Psoas muscle (tissue), 8 donors: ENCODE measurements around the gene HSD17B14. TPM values are rescaled to one million over a fixed set of nuclear protein-coding genes. Genes with fewer than 3 reads are reported as not detected.
A peak's percentile ranks its signal among the peaks of the same experiment; 100 is the strongest.

Experiments
- ATAC-seq, 4 donors: fragments of 200-7000 bp; cut with Tn5 transposase; one replicate each; pipeline ENCODE4 v1.9.1; 2020; ENCODE audit warnings: moderate library complexity in 3 of 4, mild to moderate bottlenecking in 2 of 4
- DNase-seq, 2 donors: peaks; one replicate each; pipeline ENCODE4 v3.0.0-alpha.2; 2020
- H3K27ac ChIP-seq: fragments of 200-600 bp; one replicate; pipeline ENCODE4 v1.8.0; 2022
- H3K27me3 ChIP-seq, 3 donors: fragments of 200-600 bp in 1 of 3; one replicate each; pipeline versions ENCODE4 v1.6.1 to v1.8.0; 2013 to 2022; ENCODE audit warnings: low read length in 2 of 3, mild to moderate bottlenecking in 2 of 3, moderate library complexity in 1 of 3; ENCODE audit not compliant: insufficient read depth in 3 of 3
- H3K36me3 ChIP-seq, 2 donors: fragments of 200-600 bp in 1 of 2; one replicate each; pipeline versions ENCODE4 v1.6.1 to v1.8.0; 2013 to 2022; ENCODE audit warnings: low read depth in 1 of 2, mild to moderate bottlenecking in 1 of 2, moderate library complexity in 1 of 2; ENCODE audit not compliant: insufficient read depth in 1 of 2
- H3K4me1 ChIP-seq: fragments of 200-600 bp; one replicate; pipeline ENCODE4 v1.8.0; 2022
- H3K4me3 ChIP-seq: fragments of 200-600 bp; one replicate; pipeline ENCODE4 v1.8.0; 2022; ENCODE audit warnings: mild to moderate bottlenecking
- H3K9me3 ChIP-seq: fragments of 200-600 bp; one replicate; pipeline ENCODE4 v1.8.0; 2022
- CTCF ChIP-seq: fragments of 200-600 bp; IDR thresholded peaks from one replicate; pipeline ENCODE4 v1.8.0; 2022; ENCODE audit warnings: antibody characterized with exemption
- WGBS, 3 donors: extraction: QIAGEN DNeasy Blood & Tissue Kit; methylation state at CpG; one replicate each; pipeline versions ENCODE4 v1.1.6 to v1.1.7; 2013; 5-methylcytosine and 5-hydroxymethylcytosine counted together
- intact Hi-C, 2 donors: fragments of 100-400 bp; cut with DNase I; formaldehyde crosslinking; loops; one replicate each; pipeline versions ENCODE4 v1.11.0 to v1.14.2; 2022
- polyA plus RNA-seq, 3 donors: library from polyadenylated mRNA; stranded (reverse); fragments of 200-250 nt; gene quantifications; one replicate each; pipeline ENCODE4 v1.2.3, GENCODE V29; 2013
- total RNA-seq, 4 donors: library from RNA; stranded (reverse); fragmentation: NEBNext Ultra II Directional in 2 of 4; extraction: Animal tissue kit (Norgen Biotek cat#: 25700) in 2 of 4; gene quantifications; one replicate each; pipeline versions ENCODE4 v1.2.1 to v1.2.4, GENCODE V29; 2021 to 2023
- donor health status: healthy with polysubstance abuse.
- donor health status: DM: no; HTN: no; CAD: no; lungs with moderate emphysema.
- donor health status: Bipolar disorder and iron deficiency.
- donor health status: healthy.
- donor health status: DM: yes; HTN: yes; CAD: no.
- donor health status: DM: no; HTN: no; CAD: no.
- donor health status: DM: no; HTN: no; CAD: no.
- donor health status: DM: yes; HTN: yes; CAD: no.

HSD17B14 gene
- total and polyA plus RNA-seq, 7 donors = 0.15 to 1.2 (median 0.66) TPM

- Histone ChIP-seq H3K4me3 (no peak overlapping the region), H3K9me3 (no peaks in the 10 kb centered on the region), H3K27ac (no peak overlapping the region), H3K36me3 (peaks cover 0 to 18% of the 10 kb centered on the region in 2 donors), H3K27me3 (no peaks in the 10 kb centered on the region), H3K4me1 (peaks cover 19% of the 10 kb centered on the region)
- no peak for TF ChIP-seq CTCF
- 94 to 97% (median 96%) methylated on average over 9 of the region's 9 CpGs for WGBS, 3 donors
- intact Hi-C loops = loop anchor here in 1 of 2 donors (5.0 kb wide), 1 partner anchor 97 kb away; the partner anchor contains the start of gene FTL
- DNase-seq = no peak
- ATAC-seq = no peak
Measured at GRCh38 chr19:48870048-48870447, 33.8 kb upstream of the HSD17B14 start.

DNA sequence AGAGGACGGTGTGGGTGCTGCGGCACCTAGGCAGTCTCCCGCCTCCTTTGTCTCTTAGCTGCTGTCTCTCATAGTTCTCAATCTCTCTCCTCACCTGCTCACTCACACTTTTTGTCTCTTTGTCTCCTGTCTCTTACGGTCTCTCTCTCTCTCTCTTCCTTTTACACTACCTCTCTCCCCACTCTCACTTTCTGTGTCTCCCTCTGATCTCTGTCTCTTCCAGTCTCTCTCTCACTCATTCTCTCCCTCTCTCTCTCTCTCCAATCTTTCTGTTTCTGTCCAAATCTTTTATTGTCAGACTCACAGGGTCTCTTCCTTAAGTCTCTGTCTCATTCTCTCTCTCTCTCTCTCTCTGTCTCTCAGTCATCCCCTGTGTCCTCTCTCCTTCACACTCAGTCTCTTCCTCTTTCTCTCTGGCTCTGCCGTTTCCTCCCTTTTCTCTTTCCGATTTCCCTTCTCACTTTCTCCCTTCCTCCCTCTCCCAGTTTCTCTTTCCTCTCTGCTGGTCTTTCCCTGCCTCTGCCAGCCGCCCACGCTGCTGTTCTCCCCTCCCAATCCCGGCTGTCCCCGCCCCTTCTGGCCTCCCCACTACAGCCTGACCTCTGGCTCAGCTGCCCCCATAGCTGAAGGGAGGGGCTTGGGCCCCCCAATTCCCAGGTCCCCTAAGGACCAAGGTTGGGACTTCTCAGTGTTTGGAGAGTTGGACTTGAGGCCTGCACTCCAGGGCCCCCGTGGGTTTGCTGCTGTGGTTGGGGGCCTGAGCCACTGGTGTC, 32.0 kb upstream of the HSD17B14 start, which contains the start of gene PLEKHA4:
PLEKHA4 (minus strand) TSS at position 504 of the 773 bp plus-strand sequence. CDS start 997 bp downstream, outside the sequence.
- no peaks in the 10 kb centered on the region for H3K9me3 ChIP-seq
- intact Hi-C loops = no loop called here
- peaks cover 0 to under 1% of the 10 kb centered on the region in 2 donors for H3K36me3 ChIP-seq
- 14 to 31% (median 17%) methylated on average over 10 to 11 of the region's 11 CpGs for WGBS, 3 donors
- H3K4me3 ChIP-seq = peak within 1 kb of the TSS; percentile 54
- no peak for TF ChIP-seq CTCF
- H3K27ac ChIP-seq = peak within 1 kb of the TSS; percentile 79
- peaks cover 12% of the 10 kb centered on the region for H3K4me1 ChIP-seq
- ATAC-seq (peak in 2 of 4 donors; percentile 21 to 35), DNase-seq (peak; percentile 85 to 88)
- H3K27me3 ChIP-seq = no peaks in the 10 kb centered on the region

DNA sequence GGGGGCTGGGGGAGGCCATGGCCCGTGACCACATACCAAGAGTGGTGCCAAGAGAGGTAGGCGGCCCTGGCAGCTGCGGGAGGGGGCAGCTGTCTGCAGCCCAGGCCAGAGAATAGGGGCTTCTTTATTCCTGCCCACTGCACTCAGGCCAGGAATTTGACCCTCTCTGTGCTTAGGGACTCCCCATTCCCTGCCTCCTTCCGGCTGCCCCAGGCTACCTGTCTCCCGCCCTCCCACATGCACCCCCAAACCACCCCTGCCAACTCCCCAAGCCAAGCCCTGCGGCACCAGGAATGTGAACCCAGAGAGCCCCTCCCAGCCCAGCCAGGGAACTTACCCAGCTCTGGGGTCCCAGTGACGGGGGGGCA, 31.4 kb upstream of the HSD17B14 start:
- ATAC-seq (no peak), DNase-seq (no peak)
- TF ChIP-seq CTCF = no peak
- H3K27me3 ChIP-seq = no peaks in the 10 kb centered on the region
- WGBS, 3 donors = 38 to 58% (median 53%) methylated on average over 6 to 7 of the region's 7 CpGs
- H3K36me3 ChIP-seq = no peaks in the 10 kb centered on the region
- H3K9me3 ChIP-seq = no peaks in the 10 kb centered on the region
- intact Hi-C loops = no loop called here
- peaks cover 16% of the 10 kb centered on the region for H3K4me1 ChIP-seq
- H3K4me3 ChIP-seq = peak overlapping the region; percentile 54
- H3K27ac ChIP-seq = peak overlapping the region; percentile 79

DNA sequence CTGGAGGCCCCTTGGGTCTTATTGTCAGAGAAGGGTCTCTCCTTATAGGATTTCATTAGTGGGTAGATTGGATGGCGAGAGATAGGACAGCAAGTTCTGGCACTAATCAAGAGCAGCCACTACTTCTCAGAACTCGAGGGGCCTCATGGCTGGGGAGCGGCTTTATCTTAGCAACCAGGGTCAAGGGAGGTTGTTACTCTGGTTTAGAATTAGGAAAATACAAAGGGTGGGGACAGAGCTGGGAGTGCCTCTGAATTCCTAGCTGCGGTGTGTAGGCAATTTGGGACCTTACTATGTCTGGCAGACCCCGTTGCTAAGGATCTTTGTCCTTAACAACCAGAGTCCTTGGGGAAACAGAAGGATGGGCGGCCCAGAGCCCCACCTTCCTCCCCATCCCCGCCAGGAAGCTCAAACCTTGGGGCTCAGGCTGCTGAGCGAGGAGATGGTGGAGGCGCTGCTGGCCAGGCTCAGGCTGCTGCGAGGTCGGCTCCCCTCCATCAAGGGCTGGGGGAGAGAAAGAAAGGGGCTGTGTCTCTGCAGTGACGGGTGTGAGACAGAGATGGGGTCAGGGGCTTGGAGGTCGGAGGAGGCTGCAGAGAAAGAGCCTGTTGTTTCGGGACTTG, 30.9 kb upstream of the HSD17B14 start:
- Histone ChIP-seq H3K9me3 (no peaks in the 10 kb centered on the region), H3K27ac (peak overlapping the region; percentile 79), H3K4me3 (peak overlapping the region; percentile 54), H3K27me3 (no peaks in the 10 kb centered on the region), H3K36me3 (no peaks in the 10 kb centered on the region), H3K4me1 (peaks cover 16% of the 10 kb centered on the region)
- DNase-seq (no peak), ATAC-seq (no peak)
- no peak for TF ChIP-seq CTCF
- intact Hi-C loops = no loop called here
- WGBS, 3 donors = 58 to 67% (median 60%) methylated on average over 14 of the region's 14 CpGs
